Activated effector memory CD4-positive, alpha-beta T cell treated with Interleukin-2 at 50 U/mL for 16 hours (primary cell): ENCODE data around the gene USF3.

ENCODE experiments used
- DNase-seq: peaks from one replicate; pipeline ENCODE4 v3.0.0-alpha.2; 2020

The USF3 gene

GRCh38 chr3:113696658-113697499 lies 437 bp upstream of the USF3 start:
- DNase-seq = peak; percentile 99

- no peak for DNase-seq
Observed at GRCh38 chr3:113695431-113695785, 1.0 kb downstream of the USF3 start.

- DNase-seq = no peak
Observed at GRCh38 chr3:113690482-113690881, 6.0 kb downstream of the USF3 start.

GRCh38 chr3:113685956-113686721 lies 10.3 kb downstream of the USF3 start:
- no peak for DNase-seq

GRCh38 chr3:113685124-113685523 lies 11.3 kb downstream of the USF3 start:
- DNase-seq = no peak

- DNase-seq = no peak
Observed at GRCh38 chr3:113684271-113684819, 12.1 kb downstream of the USF3 start.

- no peak for DNase-seq
Observed at GRCh38 chr3:113678773-113679172, 17.7 kb downstream of the USF3 start.

- no peak for DNase-seq
Observed at GRCh38 chr3:113677737-113678136, 18.7 kb downstream of the USF3 start.

GRCh38 chr3:113676261-113676660 lies 20.2 kb downstream of the USF3 start:
- DNase-seq = no peak

- no peak for DNase-seq
Observed at GRCh38 chr3:113673593-113673992, 22.8 kb downstream of the USF3 start.

- no peak for DNase-seq
Observed at GRCh38 chr3:113668015-113668414, 28.4 kb downstream of the USF3 start.

- DNase-seq = no peak
Observed at GRCh38 chr3:113664523-113665094, 31.8 kb downstream of the USF3 start.

GRCh38 chr3:113663761-113664160 lies 32.7 kb downstream of the USF3 start:
- no peak for DNase-seq

GRCh38 chr3:113663324-113663750 lies 33.1 kb downstream of the USF3 start:
- no peak for DNase-seq

GRCh38 chr3:113662824-113663223 lies 33.6 kb downstream of the USF3 start:
- no peak for DNase-seq

GRCh38 chr3:113660896-113661295 lies 35.5 kb downstream of the USF3 start:
- DNase-seq = no peak

- no peak for DNase-seq
Observed at GRCh38 chr3:113660458-113660857, 36.0 kb downstream of the USF3 start.

GRCh38 chr3:113659996-113660395 lies 36.4 kb downstream of the USF3 start:
- DNase-seq = no peak

GRCh38 chr3:113659101-113659541 lies 37.3 kb downstream of the USF3 start:
- DNase-seq = no peak

- DNase-seq = no peak
Observed at GRCh38 chr3:113658107-113658506, 38.3 kb downstream of the USF3 start.

- DNase-seq = no peak
Observed at GRCh38 chr3:113654851-113655250, 41.6 kb downstream of the USF3 start.

GRCh38 chr3:113654310-113654709 lies 42.1 kb downstream of the USF3 start:
- DNase-seq = no peak

- no peak for DNase-seq
Observed at GRCh38 chr3:113649174-113649845, 47.1 kb downstream of the USF3 start.
